RPMI8226 (cell line): ENCODE data around the gene RASSF10.
"Not testable (repeated sequence)": the region's sequence is repeated elsewhere in the genome, so short reads cannot be mapped to it uniquely, and the experiment has no call there.

Source experiments
- DNase-seq: peaks from one replicate; pipeline ENCODE4 v3.0.0-alpha.2; 2015

Gene RASSF10

GRCh38 chr11:13029872-13030271 is 20.8 kb downstream of the RASSF10 start:
- no peak for DNase-seq

GRCh38 chr11:13030857-13031256 is 21.7 kb downstream of the RASSF10 start:
- no peak for DNase-seq

DNA sequence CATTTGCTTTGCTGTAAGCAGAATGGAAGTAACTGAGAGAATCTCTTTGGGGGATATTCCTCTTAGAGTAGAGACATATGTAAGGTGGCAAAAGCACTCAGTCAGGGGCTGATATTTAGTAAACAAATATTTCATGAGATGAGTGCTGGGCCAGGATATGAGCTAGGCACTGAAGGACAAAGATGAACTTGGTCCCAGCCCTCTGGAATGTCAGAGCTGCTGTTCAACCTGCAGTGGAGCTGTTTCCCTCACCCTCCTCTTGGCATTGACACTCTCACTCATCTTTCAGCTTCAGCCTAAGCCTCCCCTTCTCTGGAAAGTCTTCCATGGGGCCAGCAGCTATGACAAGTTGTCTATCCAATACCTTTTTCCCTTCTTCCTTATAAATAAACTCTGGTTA is 22.2 kb downstream of the RASSF10 start:
- DNase-seq = no peak

- DNase-seq = no peak
These were observed 24.8 kb downstream of the RASSF10 start for GRCh38 chr11:13033760-13034533.

DNA sequence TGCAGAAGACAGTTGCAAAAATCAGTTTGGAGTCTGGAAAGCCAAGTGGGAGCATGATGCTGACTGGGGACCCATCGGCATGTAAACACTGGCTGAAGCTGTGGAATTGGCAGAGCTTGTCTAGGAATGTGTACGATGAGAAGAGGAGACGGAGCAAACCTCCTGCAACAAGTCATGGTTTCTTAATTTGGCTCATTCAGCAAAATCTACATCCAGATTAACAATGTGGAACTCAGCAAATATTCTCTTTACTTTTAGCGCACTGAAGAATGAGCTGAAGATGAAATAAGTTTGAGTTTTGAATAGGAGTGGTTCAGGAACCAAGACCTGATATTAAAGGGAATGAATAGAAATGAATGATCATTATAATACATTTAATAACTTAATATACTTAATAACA is 26.6 kb downstream of the RASSF10 start:
- no peak for DNase-seq

DNA sequence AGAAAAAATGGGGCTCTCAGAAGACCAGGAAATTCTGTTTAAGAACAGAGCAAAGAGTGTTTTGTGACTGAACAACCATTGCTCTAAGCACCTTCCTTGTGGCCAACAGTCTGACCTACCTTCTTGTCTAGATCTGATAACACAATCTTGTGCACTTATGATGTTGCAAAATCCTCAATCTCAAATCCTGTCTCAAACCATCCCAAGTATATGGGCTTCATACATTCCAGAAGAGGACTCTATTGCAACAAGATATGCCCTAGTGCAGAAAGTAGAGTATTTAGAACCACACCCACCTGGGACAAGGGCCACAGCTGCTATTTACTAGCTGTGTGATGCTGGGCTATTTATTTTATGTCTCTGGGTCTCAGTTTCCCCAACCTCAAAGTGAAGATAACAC is 27.1 kb downstream of the RASSF10 start:
- no peak for DNase-seq

DNA sequence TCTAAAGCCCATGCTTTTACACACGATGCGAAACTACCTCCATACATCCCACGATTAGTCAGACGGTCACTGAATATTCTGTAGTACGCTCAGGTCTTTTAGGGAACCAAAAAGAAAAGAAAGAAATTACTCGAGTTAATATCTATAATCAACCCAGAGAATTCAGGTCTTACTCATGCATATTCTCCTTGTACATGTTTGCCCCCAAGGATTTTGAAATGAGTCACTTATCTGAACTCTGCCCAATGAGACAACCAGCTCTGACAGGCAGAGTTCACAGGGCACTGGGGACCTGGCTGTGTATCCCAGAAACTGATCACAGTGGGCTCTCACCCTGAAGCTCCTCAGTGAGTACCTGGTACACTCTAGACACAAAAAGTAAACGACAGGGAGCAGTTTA is 29.2 kb downstream of the RASSF10 start:
- no peak for DNase-seq

DNA sequence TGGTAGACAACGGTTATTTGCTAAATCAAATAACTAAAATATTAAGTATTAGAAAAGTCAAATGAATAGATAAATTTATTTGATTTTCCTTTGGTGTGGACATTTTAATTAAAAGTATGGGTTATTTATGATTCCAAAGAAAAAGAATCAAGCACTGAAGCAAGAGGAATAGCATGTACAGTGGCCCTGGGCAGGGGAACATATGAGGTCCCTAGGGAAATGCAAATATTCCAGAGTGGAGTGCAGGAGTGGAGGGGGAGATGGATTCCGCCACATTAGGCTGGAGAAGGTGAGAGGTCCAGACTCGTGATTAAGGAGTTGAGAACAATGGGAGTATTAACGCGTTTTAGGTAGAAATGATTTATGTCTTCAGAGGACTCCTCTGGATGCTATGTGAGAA is 30.0 kb downstream of the RASSF10 start:
- no peak for DNase-seq

DNA sequence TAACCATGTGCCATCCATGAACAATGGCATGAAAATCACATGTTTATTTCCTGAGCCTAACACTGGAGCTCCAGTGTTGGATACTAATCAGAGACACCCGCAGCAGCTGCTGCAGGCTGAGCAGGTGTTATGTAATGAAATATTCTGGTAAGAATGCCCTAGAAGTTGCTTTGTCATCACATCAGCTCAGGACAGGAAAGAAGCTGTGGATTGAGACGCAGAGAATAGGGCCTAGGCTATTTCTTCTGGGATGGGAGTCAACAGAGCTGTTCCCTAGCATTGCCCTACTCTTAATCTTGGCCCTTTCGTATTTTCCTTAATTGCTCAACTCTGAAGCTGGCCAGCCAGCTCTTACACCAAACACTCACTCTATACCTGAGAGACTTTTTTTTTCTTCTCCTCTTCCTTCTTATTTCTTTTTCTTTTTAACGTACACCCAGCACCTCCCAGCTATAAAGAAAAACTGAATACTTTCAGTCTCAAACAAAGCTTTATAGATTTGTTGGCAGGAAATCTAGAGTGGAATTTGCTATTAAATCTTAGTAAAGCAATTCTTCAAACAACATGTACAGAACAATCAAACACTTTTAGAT is 31.9 kb downstream of the RASSF10 start:
- DNase-seq = no peak

- DNase-seq = no peak
These were observed 33.8 kb downstream of the RASSF10 start for GRCh38 chr11:13042873-13043342.

- no peak for DNase-seq
These were observed 35.0 kb downstream of the RASSF10 start for GRCh38 chr11:13043912-13044628.

DNA sequence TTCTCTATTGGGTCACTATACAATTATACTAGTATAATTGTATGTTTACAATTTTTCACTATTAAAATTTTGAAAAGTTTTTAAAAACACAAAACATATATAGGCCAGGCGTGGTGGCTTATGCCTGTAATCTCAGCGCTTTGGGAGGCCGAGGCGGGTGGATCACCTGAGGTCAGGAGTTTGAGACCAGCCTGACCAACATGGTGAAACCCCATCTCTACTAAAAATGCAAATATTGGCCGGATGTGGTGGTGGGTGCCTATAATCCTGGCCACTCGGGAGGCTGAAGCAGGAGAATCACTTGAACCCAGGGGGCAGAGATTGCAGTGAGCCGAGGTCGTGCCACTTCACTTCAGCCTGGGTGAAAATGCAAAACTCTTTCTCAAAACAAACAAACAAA is 36.0 kb downstream of the RASSF10 start:
- DNase-seq = not testable (repeated sequence)

GRCh38 chr11:13045734-13046133 is 36.6 kb downstream of the RASSF10 start:
- no peak for DNase-seq

- no peak for DNase-seq
These were observed 37.8 kb downstream of the RASSF10 start for GRCh38 chr11:13046637-13047570.

DNA sequence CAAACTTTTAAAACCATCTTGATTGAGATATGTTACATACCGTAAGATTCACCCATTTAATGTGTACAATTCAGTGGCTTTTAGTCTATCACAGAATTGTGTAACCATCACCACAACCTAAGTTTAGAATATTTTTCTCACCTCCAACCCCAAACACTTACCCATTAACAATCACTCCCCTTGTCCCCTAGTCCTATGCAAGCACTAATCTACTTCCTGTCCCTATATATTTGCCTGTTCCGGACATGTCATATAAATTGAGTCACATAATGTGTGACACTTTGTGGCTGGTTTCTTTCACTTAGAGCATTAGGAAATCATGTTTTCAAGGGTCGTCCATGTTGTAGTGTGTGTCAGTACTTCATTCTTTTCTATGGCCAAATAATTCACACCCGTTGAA is 38.8 kb downstream of the RASSF10 start:
- DNase-seq = no peak

GRCh38 chr11:13051257-13051656 is 42.1 kb downstream of the RASSF10 start:
- DNase-seq = no peak

- no peak for DNase-seq
These were observed 43.0 kb downstream of the RASSF10 start for GRCh38 chr11:13052130-13052571.

GRCh38 chr11:13053255-13053917 is 44.3 kb downstream of the RASSF10 start:
- DNase-seq = no peak

DNA sequence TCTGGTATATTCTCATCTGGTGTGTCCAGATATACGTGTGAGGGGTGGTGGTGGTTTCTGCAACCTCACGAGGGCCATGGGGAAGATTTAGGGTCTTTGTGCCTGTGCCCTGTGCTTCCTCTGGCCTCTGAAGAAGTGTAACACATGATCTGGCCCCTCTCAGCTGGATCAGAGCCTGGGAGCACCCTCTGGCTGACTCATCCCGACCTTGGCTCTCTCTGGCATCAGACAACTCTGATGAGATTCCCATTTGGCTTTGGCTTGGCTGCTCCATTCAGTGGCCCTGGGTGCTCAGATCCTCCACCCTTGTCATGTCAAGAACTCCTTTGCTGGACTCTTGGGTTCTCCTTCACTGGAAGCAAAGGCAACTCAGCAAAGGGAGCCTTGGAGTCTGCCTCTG is 45.2 kb downstream of the RASSF10 start:
- no peak for DNase-seq

GRCh38 chr11:13055200-13055599 is 46.1 kb downstream of the RASSF10 start:
- DNase-seq = no peak

DNA sequence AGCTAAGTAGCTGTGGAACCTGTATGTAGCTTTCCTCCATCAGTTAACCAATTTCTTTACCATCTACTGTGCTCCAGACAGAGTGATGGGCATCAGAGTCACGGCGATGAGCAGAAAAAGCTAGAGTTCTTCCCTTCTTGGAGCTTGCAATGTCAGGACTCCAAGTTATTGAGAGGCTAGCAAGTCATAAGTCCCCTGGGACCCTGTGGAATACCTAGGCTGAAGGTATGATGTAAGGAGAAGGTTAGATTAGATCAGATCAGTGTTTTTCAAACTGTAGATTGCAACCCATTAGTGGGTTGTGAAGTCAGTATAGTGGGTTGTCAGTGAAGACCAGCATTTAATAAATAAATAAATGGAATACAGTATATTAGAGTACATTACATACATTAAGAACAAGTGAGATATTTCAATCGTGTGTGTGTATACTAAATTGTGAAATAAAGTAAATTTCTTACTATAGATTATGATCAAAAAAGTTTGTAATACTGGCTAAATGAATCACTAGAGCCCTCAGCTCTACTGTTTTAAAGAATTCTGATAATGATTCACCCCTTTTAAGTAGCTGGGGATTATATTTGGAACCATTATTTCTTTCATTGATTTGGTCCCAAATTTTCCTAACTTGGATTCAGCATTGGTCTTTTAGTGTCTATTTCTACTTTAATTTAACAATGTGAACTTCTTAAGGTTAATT is 52.3 kb downstream of the RASSF10 start:
- DNase-seq = no peak
